ENCODE measurements around the gene SYNDIG1. TPM values are rescaled to one million over a fixed set of nuclear protein-coding genes. Genes with fewer than 3 reads are reported as not detected.
A peak's percentile ranks its signal among the peaks of the same experiment; 100 is the strongest.
"Not testable (repeated sequence)": the region's sequence is repeated elsewhere in the genome, so short reads cannot be mapped to it uniquely, and the experiment has no call there.

The SYNDIG1 gene
- total RNA-seq, 1 experiment from 2014 or later = 0.11 TPM

GRCh38 chr20:24608926-24609667, 139.7 kb downstream of the SYNDIG1 start:
- DNase-seq (ENCODE audit: low read depth) = no peak

GRCh38 chr20:24609757-24610156, 140.3 kb downstream of the SYNDIG1 start:
- DNase-seq (ENCODE audit: low read depth) = no peak

GRCh38 chr20:24610341-24611115, 141.1 kb downstream of the SYNDIG1 start:
- DNase-seq (ENCODE audit: low read depth) = no peak

GRCh38 chr20:24611360-24612140, 142.1 kb downstream of the SYNDIG1 start:
- no peak for DNase-seq (ENCODE audit: low read depth)

- DNase-seq (ENCODE audit: low read depth) = peak; percentile 9
Observed at GRCh38 chr20:24612799-24613775, 143.7 kb downstream of the SYNDIG1 start.

GRCh38 chr20:24614341-24614740, 144.9 kb downstream of the SYNDIG1 start:
- DNase-seq (ENCODE audit: low read depth) = no peak

- no peak for DNase-seq (ENCODE audit: low read depth)
Observed at GRCh38 chr20:24615353-24615752, 145.9 kb downstream of the SYNDIG1 start.

GRCh38 chr20:24616258-24617079, 147.0 kb downstream of the SYNDIG1 start:
- no peak for DNase-seq (ENCODE audit: low read depth)

GRCh38 chr20:24617080-24617432, 147.6 kb downstream of the SYNDIG1 start:
- DNase-seq (ENCODE audit: low read depth) = no peak

- no peak for DNase-seq (ENCODE audit: low read depth)
Observed at GRCh38 chr20:24617757-24618450, 148.5 kb downstream of the SYNDIG1 start.

- no peak for DNase-seq (ENCODE audit: low read depth)
Observed at GRCh38 chr20:24618739-24619138, 149.3 kb downstream of the SYNDIG1 start.

GRCh38 chr20:24619212-24619611, 149.8 kb downstream of the SYNDIG1 start:
- no peak for DNase-seq (ENCODE audit: low read depth)

- no peak for DNase-seq (ENCODE audit: low read depth)
Observed at GRCh38 chr20:24620937-24621519, 151.6 kb downstream of the SYNDIG1 start.

GRCh38 chr20:24622856-24623255, 153.4 kb downstream of the SYNDIG1 start:
- DNase-seq (ENCODE audit: low read depth) = no peak

- DNase-seq (ENCODE audit: low read depth) = not testable (repeated sequence)
Observed at GRCh38 chr20:24626141-24626540, 156.7 kb downstream of the SYNDIG1 start.

- DNase-seq (ENCODE audit: low read depth) = no peak
Observed at GRCh38 chr20:24627291-24627690, 157.9 kb downstream of the SYNDIG1 start.

- DNase-seq (ENCODE audit: low read depth) = no peak
Observed at GRCh38 chr20:24627926-24628325, 158.5 kb downstream of the SYNDIG1 start.

- no peak for DNase-seq (ENCODE audit: low read depth)
Observed at GRCh38 chr20:24628985-24629384, 159.6 kb downstream of the SYNDIG1 start.

- no peak for DNase-seq (ENCODE audit: low read depth)
Observed at GRCh38 chr20:24629668-24630067, 160.2 kb downstream of the SYNDIG1 start.

Measured in LHCN-M2 (cell line).